RWPE1 (cell line): ENCODE data around the gene STAT1.

Experiments used
- CTCF ChIA-PET: fragments of 350-600 bp; sonication (Branson Sonifier 250); formaldehyde crosslinking; extraction: SDS; loops from one replicate; lab custom pipeline; 2021; lab: Yijun Ruan, JAX
- POLR2A ChIA-PET: fragments of 400-600 bp; formaldehyde crosslinking; extraction: SDS; loops from one replicate; lab custom pipeline; 2020; ENCODE audit warnings: antibody characterized with exemption; ENCODE audit not compliant: low non-redundant PET; lab: Yijun Ruan, JAX
- DNase-seq: peaks from one replicate; pipeline ENCODE4 v3.0.0; 2012; ENCODE audit warnings: low spot score
- H3K27ac ChIP-seq: fragments of 450-650 bp; 2 replicates; pipeline ENCODE4 v1.5.1; 2017
- CTCF ChIP-seq: fragments of 450-650 bp; conservative IDR thresholded peaks from 2 replicates; pipeline ENCODE4 v1.5.1; 2017; ENCODE audit warnings: low read depth, mild to moderate bottlenecking

The STAT1 gene

GRCh38 chr2:190982262-190983034, 31.5 kb downstream of the STAT1 start:
- no peak for TF ChIP-seq CTCF
- CTCF ChIA-PET, result no interaction called here
- POLR2A ChIA-PET, result no interaction called here
- DNase-seq, result no peak
- no peak overlapping the region for H3K27ac ChIP-seq

- ChIA-PET POLR2A (no interaction called here), CTCF (interaction anchor here (0.6 kb wide), 1 partner anchor 217 kb away, joined by 4 read pairs; no protein-coding TSS in a partner anchor)
- H3K27ac ChIP-seq, result no peak overlapping the region
- DNase-seq, result no peak
- TF ChIP-seq CTCF, result no peak
These were observed 32.2 kb downstream of the STAT1 start for GRCh38 chr2:190981733-190982132.

- ChIA-PET POLR2A (no interaction called here), CTCF (interaction anchor here (0.6 kb wide), 1 partner anchor 217 kb away, joined by 4 read pairs; no protein-coding TSS in a partner anchor)
- no peak for TF ChIP-seq CTCF
- no peak overlapping the region for H3K27ac ChIP-seq
- no peak for DNase-seq
These were observed 32.6 kb downstream of the STAT1 start for GRCh38 chr2:190981333-190981732.

- TF ChIP-seq CTCF, result no peak
- H3K27ac ChIP-seq, result no peak overlapping the region
- no peak for DNase-seq
- ChIA-PET POLR2A (no interaction called here), CTCF (interaction anchor here (0.9 kb wide), 1 partner anchor 54 kb away, joined by 4 read pairs; no protein-coding TSS in a partner anchor)
These were observed 33.3 kb downstream of the STAT1 start for GRCh38 chr2:190980630-190981209.

- ChIA-PET CTCF (interaction anchor here (0.9 kb wide), 1 partner anchor 55 kb away, joined by 4 read pairs; no protein-coding TSS in a partner anchor), POLR2A (no interaction called here)
- TF ChIP-seq CTCF, result no peak
- DNase-seq, result no peak
- H3K27ac ChIP-seq, result no peak overlapping the region
These were observed 33.9 kb downstream of the STAT1 start for GRCh38 chr2:190979906-190980629.

GRCh38 chr2:190978389-190979053, 35.5 kb downstream of the STAT1 start:
- ChIA-PET CTCF (interaction anchor here (0.6 kb wide), 1 partner anchor 517 kb away, joined by 5 read pairs; no protein-coding TSS in a partner anchor), POLR2A (no interaction called here)
- no peak overlapping the region for H3K27ac ChIP-seq
- TF ChIP-seq CTCF, result no peak
- DNase-seq, result no peak
